Tongue (tissue), 2 donors: ENCODE measurements around the gene SHOC2. TPM values are rescaled to one million over a fixed set of nuclear protein-coding genes. Genes with fewer than 3 reads are reported as not detected.
A peak's percentile ranks its signal among the peaks of the same experiment; 100 is the strongest.

Source experiments
- DNase-seq: peaks from one replicate; pipeline ENCODE4 v3.0.0-alpha.2; 2015
- total RNA-seq: library from RNA; depleted of rRNA; stranded (reverse); fragments of >200 nt; gene quantifications from one replicate; pipeline ENCODE4 v1.2.3, GENCODE V29; 2014

The SHOC2 gene
- 57.1 TPM for total RNA-seq

- DNase-seq, result no peak
Measured at GRCh38 chr10:110919349-110919931, at the start of gene SHOC2. TSS of gene SHOC2 (plus strand) at chr10:110919604. CDS start at chr10:110964359, 44,755 bp downstream.

DNA sequence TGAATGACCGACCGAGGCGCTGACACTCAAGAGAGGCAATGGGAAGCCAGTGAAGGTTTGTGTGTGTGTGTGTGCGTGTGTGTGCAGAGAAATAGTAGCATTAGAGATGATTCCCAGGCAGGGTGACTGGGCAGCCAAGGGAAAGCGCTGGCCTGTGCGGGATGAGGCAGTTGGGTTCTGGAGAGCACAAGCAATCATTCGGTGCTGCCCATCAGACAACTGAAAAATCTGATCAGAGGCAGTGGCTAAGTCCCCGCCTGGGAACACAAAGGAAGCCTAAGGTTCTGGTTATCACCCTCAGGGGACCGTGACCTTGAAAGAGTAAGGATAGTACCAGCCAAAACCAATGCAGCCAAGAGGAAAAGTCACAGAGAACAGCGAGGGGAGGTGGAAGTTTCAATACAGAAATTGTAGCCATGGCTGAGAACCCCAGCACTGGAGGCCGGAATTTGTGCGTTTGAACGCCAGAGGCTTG is 48.5 kb upstream of the SHOC2 start:
- no peak for DNase-seq

DNA sequence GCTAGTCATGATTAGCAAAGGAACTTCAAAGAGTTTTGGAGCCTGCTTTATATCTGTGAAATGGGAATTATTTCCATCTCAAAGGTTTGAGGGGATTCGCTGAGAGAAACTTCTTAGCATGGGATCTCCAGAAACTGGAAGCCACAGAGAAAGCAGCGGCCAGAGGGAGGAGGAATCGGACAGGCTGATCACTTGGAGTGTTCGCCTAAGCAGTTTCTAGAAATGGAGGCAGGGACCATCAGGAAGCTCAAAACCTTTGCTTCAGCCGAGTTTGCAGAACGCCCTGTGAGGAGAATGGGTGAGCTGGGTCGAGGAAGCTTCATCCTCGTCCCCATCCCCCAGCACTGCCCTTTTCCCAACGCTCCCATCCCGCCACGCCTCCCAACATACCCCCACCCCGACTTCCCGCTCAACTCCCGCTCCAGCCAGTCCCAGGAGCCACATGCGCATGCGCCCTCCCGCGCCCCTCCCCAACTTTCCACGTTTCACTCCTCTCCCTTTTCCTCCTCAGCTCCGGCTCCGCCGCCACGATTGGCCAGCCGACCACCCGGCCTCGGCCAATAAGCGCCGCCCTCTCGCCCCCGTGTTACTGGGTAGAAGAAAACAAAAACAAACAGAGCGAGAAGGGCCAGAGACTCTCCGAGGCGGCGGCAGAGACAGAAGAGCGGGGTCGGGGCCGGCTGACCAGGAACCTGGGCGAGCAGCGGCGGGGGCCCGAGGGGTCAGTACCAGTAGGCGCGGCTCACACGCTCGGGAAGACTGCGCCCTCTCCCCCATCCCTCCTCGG is 47.9 kb upstream of the SHOC2 start, which contains the start of gene PDCD4:
Gene PDCD4, plus strand, starts transcription at position 631 of the 787 bp plus-strand sequence. CDS start 4,100 bp downstream, outside the sequence.
- DNase-seq, result peak; percentile 100

- DNase-seq, result peak; percentile 95
Measured at GRCh38 chr10:110872145-110872983, 47.0 kb upstream of the SHOC2 start.

GRCh38 chr10:110872984-110873923 is 46.1 kb upstream of the SHOC2 start:
- no peak for DNase-seq

DNA sequence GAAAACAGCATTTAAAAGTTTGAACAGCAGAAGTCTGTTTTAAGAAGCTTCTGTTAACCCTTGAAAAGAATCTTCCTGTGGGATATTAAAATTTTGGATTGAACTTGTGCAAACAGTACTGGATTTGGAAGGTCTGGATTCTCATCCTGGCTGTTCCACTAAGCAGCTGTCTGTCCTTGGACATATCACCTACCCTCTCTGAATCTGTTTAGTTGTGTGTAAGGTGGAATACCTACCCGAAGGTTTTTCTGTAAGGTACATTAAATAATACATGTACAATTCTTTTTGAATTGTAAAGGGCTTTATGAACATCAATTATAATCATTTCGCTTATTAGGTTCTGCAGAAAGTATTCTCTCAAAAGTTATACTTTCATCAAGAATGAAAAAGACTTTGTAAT is 45.5 kb upstream of the SHOC2 start:
- no peak for DNase-seq

DNA sequence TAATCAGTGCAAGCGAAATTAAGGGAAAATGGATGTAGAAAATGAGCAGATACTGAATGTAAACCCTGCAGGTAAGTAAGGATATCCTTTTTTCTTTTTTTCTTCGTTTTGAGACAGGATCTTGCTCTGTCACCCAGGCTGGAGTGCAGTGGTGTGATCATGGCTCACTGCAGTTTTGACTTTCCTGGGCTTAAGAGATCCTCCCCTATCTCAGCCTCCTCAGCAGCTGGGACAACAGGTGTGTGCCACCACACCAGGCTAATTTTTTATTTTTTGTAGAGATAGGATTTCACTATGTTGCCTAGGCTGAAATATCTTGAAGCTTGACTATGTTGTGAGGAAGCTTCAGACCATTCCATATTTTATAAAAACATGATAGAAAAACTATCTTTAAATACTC is 43.4 kb upstream of the SHOC2 start:
- no peak for DNase-seq

DNA sequence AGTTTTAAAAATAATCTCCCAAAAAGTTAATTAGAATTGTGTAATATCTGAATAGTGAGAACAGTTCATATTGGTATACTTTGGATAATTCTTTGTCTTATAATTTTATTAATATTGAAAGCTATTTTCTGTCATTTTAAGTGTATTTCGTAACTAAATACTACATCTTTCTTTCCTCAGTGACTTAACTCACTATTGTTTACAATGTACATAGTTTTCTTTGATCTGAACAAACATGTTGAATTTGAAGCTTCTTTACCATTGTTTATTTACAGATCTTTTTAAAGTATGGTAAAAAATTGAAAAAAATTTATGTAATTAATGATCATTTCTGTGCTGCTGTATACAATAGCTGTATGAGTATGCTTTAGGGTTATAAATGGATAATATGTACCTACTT is 42.6 kb upstream of the SHOC2 start:
- no peak for DNase-seq

DNA sequence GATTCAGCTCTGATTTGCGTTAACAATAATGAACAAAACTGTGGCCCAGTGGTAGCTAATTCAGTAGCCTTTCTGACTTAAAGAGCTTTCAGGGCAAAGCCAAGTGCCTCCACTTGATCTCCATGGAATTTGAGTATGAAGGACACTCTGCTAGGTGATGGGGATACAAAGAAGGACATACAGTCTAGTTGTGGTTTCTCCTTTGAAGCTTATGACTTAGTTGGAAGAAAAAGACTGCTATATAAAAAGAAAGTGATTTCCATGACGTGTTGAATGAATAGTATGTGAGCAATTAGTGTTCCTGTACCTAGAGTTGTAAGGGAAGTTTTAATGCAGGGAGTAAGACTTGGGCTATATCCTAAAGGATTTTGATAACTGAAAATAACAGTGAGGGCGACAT is 39.4 kb upstream of the SHOC2 start:
- no peak for DNase-seq

GRCh38 chr10:110881247-110881646 is 38.2 kb upstream of the SHOC2 start:
- no peak for DNase-seq

DNA sequence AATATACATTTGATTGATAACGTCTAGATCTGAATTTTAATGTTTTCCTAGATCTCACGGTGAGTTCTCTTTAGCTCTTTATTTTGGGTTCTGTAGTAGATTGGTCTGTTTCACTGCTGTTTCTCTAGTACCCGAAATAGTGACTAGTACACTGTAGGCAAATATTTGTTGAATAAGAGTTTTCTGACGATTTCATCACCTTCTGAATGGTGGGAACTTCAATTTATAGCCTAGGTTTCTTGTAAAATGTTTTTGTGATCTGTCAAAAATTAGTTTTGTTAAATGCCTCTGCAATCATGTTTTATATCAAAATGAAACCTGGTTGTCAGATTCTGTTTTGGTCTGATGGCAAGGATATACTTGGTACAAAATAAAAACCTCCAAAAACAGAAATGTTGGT is 37.5 kb upstream of the SHOC2 start:
- no peak for DNase-seq

GRCh38 chr10:110883924-110884323 is 35.5 kb upstream of the SHOC2 start:
- no peak for DNase-seq

DNA sequence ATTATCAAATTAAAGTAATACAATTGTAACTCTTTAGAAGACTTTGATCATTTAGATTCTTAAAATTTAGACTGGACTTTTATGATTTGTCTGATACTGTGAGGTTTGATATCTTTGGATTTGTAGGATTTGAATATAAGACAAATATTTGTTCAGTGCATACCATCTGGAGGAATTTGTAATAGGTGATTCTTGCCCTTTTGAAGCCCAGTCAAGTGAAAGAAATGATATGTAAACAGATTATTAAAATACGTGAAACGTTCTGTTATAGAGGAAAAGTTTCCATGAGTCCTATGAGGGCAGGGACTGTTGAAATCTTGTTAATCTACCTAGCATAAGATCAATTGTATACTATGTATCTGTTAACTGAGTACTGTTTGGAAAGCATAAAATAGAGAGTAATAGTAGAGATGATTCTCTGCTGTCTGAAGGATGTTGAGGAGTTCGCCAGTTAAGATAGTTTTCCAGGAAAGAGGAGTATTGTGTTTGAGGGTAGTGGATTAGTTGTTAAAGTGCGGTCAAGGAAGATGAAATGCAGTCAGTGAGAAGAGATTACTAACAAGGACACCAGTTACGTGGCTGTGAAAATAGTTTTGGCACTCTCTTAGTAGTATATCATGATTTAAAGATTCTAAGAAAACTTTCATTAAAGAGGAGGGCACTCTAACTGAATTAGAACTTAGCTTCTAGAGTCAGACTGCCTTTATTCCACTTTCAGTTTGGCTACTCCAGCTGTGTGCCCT is 33.3 kb upstream of the SHOC2 start:
- DNase-seq, result no peak

DNA sequence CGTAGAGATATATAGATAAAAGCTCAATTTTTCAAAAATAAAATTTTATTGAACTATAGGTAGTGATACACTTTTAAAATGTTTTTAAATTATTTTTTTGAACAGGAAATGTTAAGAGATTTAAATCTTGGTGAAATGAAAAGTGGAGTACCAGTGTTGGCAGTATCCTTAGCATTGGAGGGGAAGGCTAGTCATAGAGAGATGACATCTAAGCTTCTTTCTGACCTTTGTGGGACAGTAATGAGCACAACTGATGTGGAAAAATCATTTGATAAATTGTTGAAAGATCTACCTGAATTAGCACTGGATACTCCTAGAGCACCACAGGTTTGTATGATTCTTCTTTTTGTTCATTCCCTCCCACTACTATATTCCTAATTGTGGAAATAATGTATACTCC is 31.8 kb upstream of the SHOC2 start:
- DNase-seq, result no peak

- no peak for DNase-seq
Measured at GRCh38 chr10:110892602-110893288, 26.7 kb upstream of the SHOC2 start.

- peak; percentile 70 for DNase-seq
Measured at GRCh38 chr10:110893559-110894179, 25.7 kb upstream of the SHOC2 start.

DNA sequence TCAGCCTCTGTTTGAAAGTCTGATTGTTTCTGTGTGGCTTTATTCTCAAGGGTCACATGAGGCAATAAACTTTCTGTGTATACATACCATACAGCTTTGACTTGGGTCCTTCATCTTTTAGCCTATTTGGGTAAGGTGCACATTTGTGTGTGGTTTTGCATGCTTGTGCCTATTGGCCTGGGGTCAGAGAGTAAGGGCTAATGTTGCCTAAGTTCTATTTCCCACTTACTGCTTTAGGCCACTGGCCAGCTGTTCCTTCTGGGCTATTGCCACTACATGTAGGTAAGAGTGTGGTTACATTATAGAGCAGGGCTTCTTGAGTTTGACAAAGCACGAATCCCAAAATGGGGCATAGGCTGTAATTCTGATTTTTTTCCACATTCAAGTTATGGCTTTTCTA is 22.2 kb upstream of the SHOC2 start:
- DNase-seq, result no peak

- DNase-seq, result no peak
Measured at GRCh38 chr10:110898391-110898790, 21.0 kb upstream of the SHOC2 start.

- DNase-seq, result no peak
Measured at GRCh38 chr10:110900983-110901382, 18.4 kb upstream of the SHOC2 start.
